ENCODE data around the gene USP3. TPM values are rescaled to one million over a fixed set of nuclear protein-coding genes. Genes with fewer than 3 reads are reported as not detected.

USP3 gene
- total and polyA plus RNA-seq, 2 of the 13 experiments (the other 11 are each of a cell fraction or from before 2014, with no cell fraction given) = 14.3 to 61.2 TPM

DNA sequence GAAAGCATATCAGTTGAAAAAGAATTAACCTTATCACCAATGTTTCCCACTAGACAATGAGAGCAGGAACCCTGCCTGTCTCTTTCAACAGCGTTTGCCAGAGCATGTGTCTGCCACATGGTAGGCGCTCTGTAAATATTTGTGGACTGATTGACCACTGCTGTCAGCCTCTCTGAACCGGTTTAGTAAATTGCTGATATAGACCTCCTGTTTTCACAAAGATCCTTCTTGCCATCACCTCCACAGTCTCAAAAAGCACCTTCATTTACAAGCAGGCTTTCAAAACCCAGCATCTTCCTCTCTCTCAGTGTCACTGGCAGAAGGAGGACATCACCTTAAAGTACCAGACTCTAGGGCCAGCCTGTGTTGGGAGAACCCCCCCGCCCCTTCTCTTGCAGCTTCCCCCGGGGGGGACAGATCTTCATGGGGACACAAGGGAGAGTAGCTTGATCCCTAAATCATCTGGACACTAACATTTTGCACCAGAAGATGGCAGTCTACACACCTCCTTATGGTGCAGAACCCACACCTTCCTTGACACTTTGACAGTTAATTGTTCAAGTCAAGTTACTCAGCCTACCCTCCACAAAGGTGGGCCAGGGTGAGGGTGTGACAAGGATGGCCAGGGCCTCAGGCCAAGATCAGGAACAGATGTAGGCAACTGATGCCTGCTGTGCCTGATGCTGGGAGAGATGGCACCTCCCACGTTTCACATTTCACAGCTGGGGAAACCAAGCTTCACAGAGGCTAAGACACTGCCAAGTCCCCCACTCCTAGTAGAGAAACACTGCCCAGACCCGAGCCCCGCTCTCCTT, 37.8 kb upstream of the USP3 start (continued):
- no peak for TF ChIP-seq ZNF318 (CRISPR knock-in tag; IDR thresholded peaks at IDR 0.05)
- no peak for TF ChIP-seq MED13 (CRISPR knock-in tag; IDR thresholded peaks at IDR 0.05)
- TF ChIP-seq ZNF101 (CRISPR knock-in tag; IDR thresholded peaks at IDR 0.05; ENCODE audit: borderline replicate concordance, low read depth) = no peak
- no peak for TF ChIP-seq TEAD2 (CRISPR knock-in tag; IDR thresholded peaks at IDR 0.05)
- TF ChIP-seq HOMEZ (CRISPR knock-in tag; IDR thresholded peaks at IDR 0.05; ENCODE audit: low read depth) = no peak
- TF ChIP-seq GATAD1 (CRISPR knock-in tag; IDR thresholded peaks at IDR 0.05) = no peak
- TF ChIP-seq PPARG (CRISPR knock-in tag; conservative IDR thresholded peaks at IDR 0.05) = no peak
- no peak for TF ChIP-seq ELF4 (CRISPR knock-in tag; IDR thresholded peaks at IDR 0.05; ENCODE audit: borderline replicate concordance)
- no peak for TF ChIP-seq HIC2 (CRISPR knock-in tag; IDR thresholded peaks at IDR 0.05; ENCODE audit: low read depth)
- no peak for TF ChIP-seq ZBTB37 (CRISPR knock-in tag; IDR thresholded peaks at IDR 0.05)

Measured in HepG2 (cell line).